NCI-H2171 (cell line): ENCODE data around the gene SPTLC1.

Source experiments
- DNase-seq: peaks from one replicate; lab custom pipeline; 2025; lab: John Stamatoyannopoulos, UW

The SPTLC1 gene

GRCh38 chr9:92094655-92095054, 20.6 kb downstream of the SPTLC1 start:
- DNase-seq, result no peak

GRCh38 chr9:92077888-92078287, 37.3 kb downstream of the SPTLC1 start:
- DNase-seq, result no peak

- DNase-seq, result no peak
Measured at GRCh38 chr9:92071634-92072033, 43.6 kb downstream of the SPTLC1 start.

GRCh38 chr9:92066168-92066567, 49.0 kb downstream of the SPTLC1 start:
- no peak for DNase-seq

- DNase-seq, result no peak
Measured at GRCh38 chr9:92064711-92065110, 50.5 kb downstream of the SPTLC1 start.

- no peak for DNase-seq
Measured at GRCh38 chr9:92061184-92061583, 54.0 kb downstream of the SPTLC1 start.

GRCh38 chr9:92059661-92060060, 55.6 kb downstream of the SPTLC1 start:
- DNase-seq, result no peak

- no peak for DNase-seq
Measured at GRCh38 chr9:92058723-92059444, 56.3 kb downstream of the SPTLC1 start.

- DNase-seq, result no peak
Measured at GRCh38 chr9:92058026-92058425, 57.2 kb downstream of the SPTLC1 start.

- DNase-seq, result no peak
Measured at GRCh38 chr9:92057226-92057625, 58.0 kb downstream of the SPTLC1 start.

- no peak for DNase-seq
Measured at GRCh38 chr9:92055624-92056023, 59.6 kb downstream of the SPTLC1 start.

GRCh38 chr9:92048924-92049625, 66.1 kb downstream of the SPTLC1 start:
- DNase-seq, result no peak

GRCh38 chr9:92047500-92047899, 67.7 kb downstream of the SPTLC1 start:
- DNase-seq, result no peak

- no peak for DNase-seq
Measured at GRCh38 chr9:92046676-92047075, 68.5 kb downstream of the SPTLC1 start.

- no peak for DNase-seq
Measured at GRCh38 chr9:92044936-92045335, 70.3 kb downstream of the SPTLC1 start.

GRCh38 chr9:92043002-92043401, 72.2 kb downstream of the SPTLC1 start:
- DNase-seq, result no peak

- no peak for DNase-seq
Measured at GRCh38 chr9:92042260-92042659, 73.0 kb downstream of the SPTLC1 start.

GRCh38 chr9:92036756-92037155, 78.5 kb downstream of the SPTLC1 start:
- no peak for DNase-seq

GRCh38 chr9:92036411-92036746, 78.8 kb downstream of the SPTLC1 start:
- no peak for DNase-seq

- no peak for DNase-seq
Measured at GRCh38 chr9:92035687-92036410, 79.4 kb downstream of the SPTLC1 start.

GRCh38 chr9:92035146-92035545, 80.1 kb downstream of the SPTLC1 start:
- no peak for DNase-seq

GRCh38 chr9:92033991-92034390, 81.2 kb downstream of the SPTLC1 start:
- DNase-seq, result no peak

- DNase-seq, result no peak
Measured at GRCh38 chr9:92033307-92033706, 81.9 kb downstream of the SPTLC1 start.
